ENCODE data around the gene PDCD7.

- TF ChIP-seq CTCF (IDR thresholded peaks at IDR 0.05), result no peak
- TF ChIP-seq POLR2AphosphoS5 (IDR thresholded peaks at IDR 0.05; ENCODE audit: low read depth, low read length), result no peak
- no peak for TF ChIP-seq SIN3A (IDR thresholded peaks at IDR 0.05; ENCODE audit: borderline replicate concordance, insufficient read depth, low read depth, low read length)
- TF ChIP-seq TCF7L2 (IDR thresholded peaks at IDR 0.05; ENCODE audit: low read depth, low read length), result no peak
These were observed 56.2 kb downstream of the PDCD7 start for GRCh38 chr15:65077291-65077980.

Measured in Panc1 (cell line).